Smooth muscle cell (in vitro differentiated cells): ENCODE data around the gene AREL1. TPM values are rescaled to one million over a fixed set of nuclear protein-coding genes. Genes with fewer than 3 reads are reported as not detected.

ENCODE experiments used
- DNase-seq: peaks from one replicate; lab custom pipeline; 2025; ENCODE audit not compliant: unreplicated experiment; lab: John Stamatoyannopoulos, UW
- H2AFZ ChIP-seq: fragments of 200-600 bp; sonication (generic); 2 replicates; pipeline ENCODE4 v1.6.0; 2016; ENCODE audit warnings: antibody characterized with exemption, low read depth, mild to moderate bottlenecking
- H3F3A ChIP-seq: fragments of 200-600 bp; sonication (generic); 2 replicates; pipeline ENCODE4 v1.6.0; 2017; ENCODE audit warnings: antibody characterized with exemption, low read depth
- H3K27ac ChIP-seq: fragments of 200-600 bp; sonication (generic); 2 replicates; pipeline ENCODE4 v1.5.1; 2016; ENCODE audit warnings: low read depth, mild to moderate bottlenecking
- H3K27me3 ChIP-seq: fragments of 200-600 bp; sonication (generic); 2 replicates; pipeline ENCODE4 v1.6.1; 2016; ENCODE audit warnings: low read depth, mild to moderate bottlenecking
- H3K36me3 ChIP-seq: fragments of 200-600 bp; sonication (generic); 2 replicates; pipeline ENCODE4 v1.5.1; 2016; ENCODE audit warnings: low read depth
- H3K4me1 ChIP-seq: fragments of 200-600 bp; sonication (generic); 2 replicates; pipeline ENCODE4 v1.5.1; 2016; ENCODE audit warnings: low read depth
- H3K4me2 ChIP-seq: fragments of 200-600 bp; sonication (generic); 2 replicates; pipeline ENCODE4 v1.6.0; 2016; ENCODE audit warnings: mild to moderate bottlenecking
- H3K4me3 ChIP-seq: fragments of 200-600 bp; sonication (generic); 2 replicates; pipeline ENCODE4 v1.5.1; 2016; ENCODE audit warnings: mild to moderate bottlenecking
- H3K79me2 ChIP-seq: fragments of 200-600 bp; sonication (generic); 2 replicates; pipeline ENCODE4 v1.6.0; 2016; ENCODE audit warnings: low read depth, mild to moderate bottlenecking
- H3K9ac ChIP-seq: fragments of 200-600 bp; sonication (generic); 2 replicates; pipeline ENCODE4 v1.6.0; 2016; ENCODE audit warnings: low read depth
- H3K9me3 ChIP-seq: fragments of 200-600 bp; sonication (generic); replicated peaks from 2 replicates; pipeline ENCODE4 v1.5.1; 2016; ENCODE audit warnings: low read depth
- H4K20me1 ChIP-seq: fragments of 200-600 bp; sonication (generic); 2 replicates; pipeline ENCODE4 v1.6.0; 2016; ENCODE audit warnings: low read depth
- WGBS: methylation state at CpG from one replicate; pipeline ENCODE4 v1.1.7; 2016; ENCODE audit warnings: low lambda C conversion rate; 5-methylcytosine and 5-hydroxymethylcytosine counted together
- polyA plus RNA-seq: library from polyadenylated mRNA; unstranded; fragments of >200 nt; fragmentation: Nextera tagmentation; extraction: Ambion mirVana; gene quantifications from 2 replicates; pipeline ENCODE4 v1.2.1, GENCODE V29; 2016
- total RNA-seq: library from RNA; depleted of rRNA; stranded (reverse); fragments of >200 nt; gene quantifications from 2 replicates; pipeline ENCODE4 v1.2.3, GENCODE V29; 2014
- TF ChIP-seq, protein P1 (sequence below): fragments of 200-600 bp; sonication (generic); IDR thresholded peaks from 2 replicates; pipeline ENCODE4 v1.5.1; 2017; ENCODE audit warnings: borderline replicate concordance, mild to moderate bottlenecking, antibody characterized with exemption; ENCODE audit not compliant: insufficient read depth, poor library complexity, severe bottlenecking

AREL1 gene
- total and polyA plus RNA-seq, 2 experiments from 2014 or later = 9.4 to 33.5 TPM

DNA sequence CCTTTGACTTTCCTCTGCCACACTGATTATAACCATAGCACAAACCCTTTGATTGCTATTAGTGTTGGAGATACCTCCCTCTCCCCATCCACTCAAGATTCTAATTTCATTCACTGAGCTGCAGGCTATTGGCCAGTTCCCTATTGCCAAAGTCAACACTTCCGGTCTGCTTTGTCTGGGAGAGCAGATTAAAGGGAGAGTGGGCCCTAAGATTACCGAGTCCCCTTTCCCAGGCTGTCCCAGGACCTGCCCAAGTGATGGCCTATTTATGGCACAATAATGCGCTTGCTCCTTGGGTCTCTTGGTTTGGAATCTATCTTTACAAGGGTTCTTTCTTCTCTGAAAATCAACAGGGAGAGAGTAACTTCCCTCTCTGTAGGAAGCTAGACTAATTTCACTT, 57.9 kb downstream of the AREL1 start:
- no peak for DNase-seq
- Histone ChIP-seq H4K20me1 (no peaks in the 10 kb centered on the region), H3K79me2 (no peaks in the 10 kb centered on the region), H3K27me3 (no peaks in the 10 kb centered on the region), H3K4me2 (peak overlapping the region; percentile 48), H3F3A (peaks cover 14% of the 10 kb centered on the region), H3K9me3 (no peaks in the 10 kb centered on the region), H3K36me3 (no peaks in the 10 kb centered on the region), H3K4me3 (no peak overlapping the region), H3K9ac (no peak overlapping the region), H3K27ac (peak overlapping the region; percentile 79), H3K4me1 (peaks cover 8% of the 10 kb centered on the region), H2AFZ (no peak overlapping the region)
- 91% methylated on average over 3 of the region's 3 CpGs for WGBS
- TF ChIP-seq, protein P1, sequence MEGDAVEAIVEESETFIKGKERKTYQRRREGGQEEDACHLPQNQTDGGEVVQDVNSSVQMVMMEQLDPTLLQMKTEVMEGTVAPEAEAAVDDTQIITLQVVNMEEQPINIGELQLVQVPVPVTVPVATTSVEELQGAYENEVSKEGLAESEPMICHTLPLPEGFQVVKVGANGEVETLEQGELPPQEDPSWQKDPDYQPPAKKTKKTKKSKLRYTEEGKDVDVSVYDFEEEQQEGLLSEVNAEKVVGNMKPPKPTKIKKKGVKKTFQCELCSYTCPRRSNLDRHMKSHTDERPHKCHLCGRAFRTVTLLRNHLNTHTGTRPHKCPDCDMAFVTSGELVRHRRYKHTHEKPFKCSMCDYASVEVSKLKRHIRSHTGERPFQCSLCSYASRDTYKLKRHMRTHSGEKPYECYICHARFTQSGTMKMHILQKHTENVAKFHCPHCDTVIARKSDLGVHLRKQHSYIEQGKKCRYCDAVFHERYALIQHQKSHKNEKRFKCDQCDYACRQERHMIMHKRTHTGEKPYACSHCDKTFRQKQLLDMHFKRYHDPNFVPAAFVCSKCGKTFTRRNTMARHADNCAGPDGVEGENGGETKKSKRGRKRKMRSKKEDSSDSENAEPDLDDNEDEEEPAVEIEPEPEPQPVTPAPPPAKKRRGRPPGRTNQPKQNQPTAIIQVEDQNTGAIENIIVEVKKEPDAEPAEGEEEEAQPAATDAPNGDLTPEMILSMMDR = no peak

DNA sequence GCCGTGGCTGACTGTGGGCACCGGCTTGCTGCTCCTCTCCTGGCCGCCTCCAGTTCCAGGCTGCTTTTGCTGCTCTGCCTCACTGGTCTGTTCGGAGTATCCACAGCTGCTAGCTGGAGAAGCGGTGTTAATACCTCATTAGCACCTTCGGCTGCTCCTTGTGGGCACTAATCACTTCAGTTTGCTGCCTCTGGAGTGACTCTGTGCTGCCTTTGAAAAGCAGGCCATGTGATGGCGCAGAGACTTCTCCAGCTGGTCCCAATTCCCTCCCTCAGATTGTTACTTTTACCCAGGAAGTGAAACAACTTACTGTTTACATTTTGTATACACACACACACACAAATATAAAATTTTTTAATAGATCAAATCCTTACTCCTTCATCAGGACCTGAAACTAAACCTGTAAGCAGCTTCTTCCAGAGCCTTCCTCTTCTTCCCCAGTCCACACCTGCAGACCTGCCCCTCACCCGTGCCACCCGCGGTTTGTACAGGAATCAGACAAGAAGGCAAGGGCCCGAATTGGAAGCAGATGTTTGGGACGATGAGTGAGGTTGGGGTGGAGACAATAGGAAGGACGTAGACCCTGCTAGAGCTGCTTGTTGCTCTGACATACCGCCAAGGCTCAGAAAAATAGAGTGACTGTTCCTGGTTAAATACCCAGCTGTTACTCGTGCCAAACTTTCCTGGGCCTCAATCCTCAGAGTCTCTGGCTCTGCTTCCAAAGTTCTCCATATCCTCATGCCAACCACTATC, 59.3 kb downstream of the AREL1 start:
- no peak overlapping the region for H3K4me2 ChIP-seq
- peaks cover 15% of the 10 kb centered on the region for H3K4me1 ChIP-seq
- no peaks in the 10 kb centered on the region for H3K27me3 ChIP-seq
- H4K20me1 ChIP-seq = no peaks in the 10 kb centered on the region
- no peak for DNase-seq
- no peak overlapping the region for H2AFZ ChIP-seq
- no peak overlapping the region for H3K4me3 ChIP-seq
- H3K9me3 ChIP-seq = no peaks in the 10 kb centered on the region
- H3K27ac ChIP-seq = no peak overlapping the region
- no peaks in the 10 kb centered on the region for H3K36me3 ChIP-seq
- peaks cover 14% of the 10 kb centered on the region for H3F3A ChIP-seq
- no peaks in the 10 kb centered on the region for H3K79me2 ChIP-seq
- H3K9ac ChIP-seq = no peak overlapping the region
- TF ChIP-seq, protein P1 = no peak
- 85% methylated on average over 14 of the region's 15 CpGs for WGBS

DNA sequence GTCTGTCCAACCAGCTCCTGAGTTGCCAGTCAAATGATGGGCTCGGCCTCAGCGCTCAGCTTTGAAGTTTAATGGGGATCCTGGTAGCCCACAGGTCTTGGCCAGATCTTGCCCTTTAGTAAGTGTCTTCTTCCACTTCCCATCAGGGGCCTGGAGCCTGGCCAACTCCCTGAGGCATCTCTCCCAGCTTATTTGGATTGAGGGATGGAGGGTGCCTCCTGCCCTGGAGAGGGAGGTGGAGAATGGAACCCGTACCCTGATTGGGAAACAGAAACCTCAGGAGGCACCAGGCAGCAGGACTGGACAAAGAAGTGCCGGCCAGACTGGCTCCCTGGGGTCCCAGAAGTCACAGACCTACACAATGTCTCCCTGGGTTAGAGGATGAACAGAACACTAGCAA, 60.3 kb downstream of the AREL1 start:
- TF ChIP-seq, protein P1 = no peak
- peaks cover 23% of the 10 kb centered on the region for H3K4me1 ChIP-seq

More for the DNA sequence above, 60.3 kb downstream of the AREL1 start:
- Histone ChIP-seq H3K9ac (no peak overlapping the region), H3K4me3 (no peak overlapping the region), H3K4me2 (no peak overlapping the region), H3F3A (peaks cover 10% of the 10 kb centered on the region), H3K27ac (no peak overlapping the region), H3K36me3 (no peaks in the 10 kb centered on the region), H3K27me3 (no peaks in the 10 kb centered on the region), H4K20me1 (no peaks in the 10 kb centered on the region), H3K9me3 (no peaks in the 10 kb centered on the region), H3K79me2 (no peaks in the 10 kb centered on the region), H2AFZ (no peak overlapping the region)
- no peak for DNase-seq
- 75% methylated on average over 4 of the region's 4 CpGs for WGBS
